Memory B cell (primary cell): Measurements from ENCODE around the gene RNF152.

ENCODE experiments used
- ATAC-seq: fragments of 150-1000 bp; cut with Tn5 transposase; 2 replicates; pipeline ENCODE4 v1.10.0; 2021; ENCODE audit warnings: low read depth, mild to moderate bottlenecking, moderate library complexity
- DNase-seq, 2 donors: peaks; one replicate each; pipeline ENCODE4 v3.0.0; 2022; ENCODE audit warnings: low spot score in 2 of 2
- H3K27ac Mint-ChIP-seq: one replicate; pipeline ENCODE4 v1.8.0; 2022; ENCODE audit warnings: mild to moderate bottlenecking, moderate library complexity, mixed read lengths
- H3K27me3 Mint-ChIP-seq: one replicate; pipeline ENCODE4 v1.8.0; 2022; ENCODE audit warnings: mixed read lengths
- H3K36me3 Mint-ChIP-seq: one replicate; pipeline ENCODE4 v1.8.0; 2022; ENCODE audit warnings: mild to moderate bottlenecking, mixed read lengths
- H3K4me1 Mint-ChIP-seq: one replicate; pipeline ENCODE4 v1.8.0; 2022; ENCODE audit warnings: mixed read lengths
- H3K4me3 Mint-ChIP-seq: one replicate; pipeline ENCODE4 v1.8.0; 2022; ENCODE audit warnings: mild to moderate bottlenecking, moderate library complexity, mixed read lengths
- H3K9me3 Mint-ChIP-seq: one replicate; pipeline ENCODE4 v1.8.0; 2022; ENCODE audit warnings: mixed read lengths

RNF152 gene

DNA sequence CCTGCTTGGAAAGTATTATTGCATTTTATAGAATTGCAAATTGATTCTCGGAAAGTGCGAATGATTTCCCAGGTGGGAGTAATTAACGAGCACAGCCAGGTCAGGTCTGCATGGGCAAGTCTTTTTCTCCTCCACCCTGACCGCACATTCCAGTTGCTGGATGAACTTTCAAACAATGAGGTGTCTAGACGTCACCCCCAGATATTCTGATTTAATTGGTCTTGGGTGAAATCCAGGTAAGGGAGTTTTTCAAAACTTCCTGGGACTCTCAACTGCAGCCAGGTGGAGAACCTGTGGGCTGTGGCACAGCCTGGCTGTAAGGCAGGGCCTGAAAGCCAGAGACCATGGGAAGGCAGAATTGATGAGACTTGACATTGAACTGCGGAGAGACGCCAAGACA, 15.9 kb upstream of the RNF152 start:
- Mint-ChIP-seq H3K36me3 (no peaks in the 10 kb centered on the region), H3K27ac (no peak overlapping the region), H3K27me3 (peaks cover 11% of the 10 kb centered on the region), H3K4me3 (no peak overlapping the region), H3K9me3 (no peaks in the 10 kb centered on the region), H3K4me1 (no peaks in the 10 kb centered on the region)
- DNase-seq (no peak), ATAC-seq (no peak)

DNA sequence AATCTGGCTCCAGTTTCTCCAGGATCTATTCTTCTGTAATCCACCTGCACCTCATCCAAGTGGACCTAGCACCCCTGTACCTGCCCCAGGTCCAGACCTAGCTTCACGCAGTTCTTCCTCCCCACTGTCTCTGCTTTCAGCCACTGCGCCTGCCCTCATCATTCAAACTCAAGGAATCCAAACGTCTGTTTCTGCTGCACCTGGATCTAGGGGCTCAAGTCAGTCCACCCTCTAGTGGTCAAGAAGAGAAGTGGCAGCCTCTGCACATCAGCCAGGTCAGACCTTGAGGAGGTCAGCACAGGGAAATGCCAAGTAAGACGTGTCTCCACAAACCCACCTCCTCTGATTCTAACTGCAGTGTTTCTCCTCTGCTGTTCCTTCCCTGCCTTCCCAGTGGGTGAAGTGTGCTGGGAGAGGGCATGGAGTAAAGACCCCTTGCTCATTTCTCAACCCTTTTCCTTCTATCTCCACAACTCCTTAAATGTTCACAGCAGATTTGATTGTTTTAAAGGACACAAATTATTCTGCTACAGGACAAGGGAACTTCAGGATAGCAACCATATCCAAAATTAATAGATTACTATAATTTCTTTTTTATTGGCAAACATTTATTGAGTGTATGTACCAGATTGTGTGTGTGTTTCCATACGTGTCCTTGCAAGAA, 8.6 kb upstream of the RNF152 start:
- Mint-ChIP-seq H3K4me1 (peaks cover 2% of the 10 kb centered on the region), H3K4me3 (no peak overlapping the region), H3K9me3 (no peaks in the 10 kb centered on the region), H3K27ac (no peak overlapping the region), H3K27me3 (peaks cover 15% of the 10 kb centered on the region), H3K36me3 (no peaks in the 10 kb centered on the region)
- DNase-seq (peak; percentile 16 to 19), ATAC-seq (peak; percentile 73)

DNA sequence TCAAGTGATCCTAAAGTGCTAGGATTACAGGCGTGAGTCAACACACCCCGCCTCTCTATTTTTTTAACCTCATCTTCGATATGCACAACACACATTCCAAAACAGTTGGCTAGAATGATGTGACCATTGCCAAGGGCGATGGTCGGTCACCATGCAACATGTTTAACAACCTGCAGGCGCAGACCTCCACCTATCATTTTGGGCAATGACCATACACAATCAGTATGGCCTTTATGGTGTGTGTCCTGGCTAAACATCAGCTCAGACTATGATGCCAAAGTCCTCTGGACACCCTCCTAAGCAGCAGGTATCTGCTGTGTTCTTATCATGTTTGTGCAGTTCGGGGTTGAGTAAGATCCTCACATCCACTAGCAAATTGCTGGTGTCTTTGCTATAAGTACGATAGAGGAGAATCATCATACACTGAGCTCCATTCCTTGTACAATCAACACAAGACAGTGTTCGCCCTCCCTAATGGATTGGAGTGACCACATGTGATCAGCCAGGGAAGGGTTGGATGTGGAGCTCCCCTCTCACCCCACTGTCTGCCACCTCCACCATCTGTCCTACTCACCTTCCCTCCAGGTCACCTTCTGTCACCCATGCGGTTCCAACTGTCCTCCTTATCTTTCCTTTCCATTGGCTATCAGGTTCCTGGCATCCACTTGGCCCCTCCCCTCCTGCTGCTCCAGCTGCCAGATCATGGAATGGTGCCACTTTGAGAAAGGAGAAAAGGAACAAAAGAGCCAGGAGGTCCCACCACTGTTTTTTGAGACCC, 7.9 kb upstream of the RNF152 start:
- ATAC-seq (no peak), DNase-seq (no peak)
- H3K36me3 Mint-ChIP-seq: no peaks in the 10 kb centered on the region
- H3K9me3 Mint-ChIP-seq: no peaks in the 10 kb centered on the region
- H3K4me3 Mint-ChIP-seq: no peak overlapping the region
- peaks cover 17% of the 10 kb centered on the region for H3K27me3 Mint-ChIP-seq
- peaks cover 2% of the 10 kb centered on the region for H3K4me1 Mint-ChIP-seq
- no peak overlapping the region for H3K27ac Mint-ChIP-seq

DNA sequence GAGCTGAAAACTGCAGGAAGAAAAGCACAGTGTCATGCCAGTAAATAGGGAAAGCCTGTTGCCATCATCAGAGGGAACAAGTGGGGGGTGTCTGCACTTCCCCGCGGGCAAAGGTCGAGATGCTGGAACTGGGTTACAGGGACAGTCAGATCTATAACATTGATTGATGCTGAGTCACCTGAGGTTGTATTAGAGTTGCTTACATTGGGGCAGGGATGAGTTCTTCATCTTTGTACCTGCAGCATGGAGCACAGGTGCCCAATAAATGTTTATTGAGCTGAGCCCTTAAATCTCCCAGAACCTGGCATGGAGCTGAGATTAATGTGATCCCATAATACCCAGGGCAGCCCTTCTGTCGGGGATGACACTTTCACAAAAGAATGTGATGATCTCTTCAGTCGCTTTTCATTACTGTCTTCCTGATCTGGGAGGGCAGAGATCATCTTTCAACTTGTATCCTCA, 5.9 kb upstream of the RNF152 start:
- Mint-ChIP-seq H3K36me3 (no peaks in the 10 kb centered on the region), H3K27ac (no peak overlapping the region), H3K4me1 (peaks cover 2% of the 10 kb centered on the region), H3K9me3 (no peaks in the 10 kb centered on the region), H3K27me3 (peaks cover 17% of the 10 kb centered on the region), H3K4me3 (no peak overlapping the region)
- no peak for DNase-seq
- ATAC-seq: no peak

DNA sequence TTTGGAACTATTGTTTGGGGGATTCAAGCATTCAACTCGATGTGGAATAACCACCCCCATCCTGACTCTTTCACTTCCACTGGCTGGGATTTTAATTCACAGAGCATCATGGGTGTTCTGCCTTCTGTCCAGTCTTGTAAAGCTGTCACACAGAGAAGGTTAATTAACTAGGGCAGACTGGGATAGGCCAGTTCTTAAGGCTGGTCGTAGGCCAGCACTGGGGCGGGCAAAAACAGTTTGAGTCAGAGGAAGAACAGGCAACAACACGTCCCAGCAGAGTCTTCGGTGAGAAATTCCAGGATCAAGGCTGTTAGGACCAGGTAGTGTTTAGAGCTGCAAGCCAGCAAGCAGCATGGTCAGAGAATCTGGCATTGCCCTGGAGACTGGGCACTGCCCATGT, 4.0 kb upstream of the RNF152 start:
- H3K27ac Mint-ChIP-seq: no peak overlapping the region
- H3K9me3 Mint-ChIP-seq: no peaks in the 10 kb centered on the region
- peaks cover 11% of the 10 kb centered on the region for H3K4me1 Mint-ChIP-seq
- no peaks in the 10 kb centered on the region for H3K36me3 Mint-ChIP-seq
- peaks cover 20% of the 10 kb centered on the region for H3K27me3 Mint-ChIP-seq
- DNase-seq: no peak
- ATAC-seq: no peak
- H3K4me3 Mint-ChIP-seq: no peak overlapping the region

DNA sequence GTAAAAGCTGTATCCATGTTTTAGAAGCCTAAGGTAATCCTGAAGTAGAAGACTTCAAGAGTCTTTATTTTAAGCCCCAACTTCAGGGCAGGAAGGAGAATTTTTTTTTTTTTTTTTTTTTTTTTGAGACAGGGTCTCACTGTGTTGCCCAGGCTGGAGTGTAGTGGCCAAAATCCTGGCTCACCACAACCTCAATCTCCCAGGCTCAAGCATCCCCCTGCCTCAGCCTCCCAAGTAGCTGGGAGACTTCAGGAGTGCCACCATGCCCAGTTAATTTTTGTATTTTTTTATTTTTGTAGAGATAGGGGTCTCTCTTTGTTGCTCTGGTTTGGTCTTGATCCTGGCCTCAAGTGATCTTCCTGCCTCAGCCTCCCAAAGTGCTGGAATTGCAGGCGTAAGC, 3.3 kb upstream of the RNF152 start:
- Mint-ChIP-seq H3K27me3 (peaks cover 18% of the 10 kb centered on the region), H3K36me3 (no peaks in the 10 kb centered on the region), H3K9me3 (no peaks in the 10 kb centered on the region), H3K4me1 (peaks cover 8% of the 10 kb centered on the region), H3K27ac (no peak overlapping the region), H3K4me3 (no peak overlapping the region)
- no peak for ATAC-seq
- no peak for DNase-seq

DNA sequence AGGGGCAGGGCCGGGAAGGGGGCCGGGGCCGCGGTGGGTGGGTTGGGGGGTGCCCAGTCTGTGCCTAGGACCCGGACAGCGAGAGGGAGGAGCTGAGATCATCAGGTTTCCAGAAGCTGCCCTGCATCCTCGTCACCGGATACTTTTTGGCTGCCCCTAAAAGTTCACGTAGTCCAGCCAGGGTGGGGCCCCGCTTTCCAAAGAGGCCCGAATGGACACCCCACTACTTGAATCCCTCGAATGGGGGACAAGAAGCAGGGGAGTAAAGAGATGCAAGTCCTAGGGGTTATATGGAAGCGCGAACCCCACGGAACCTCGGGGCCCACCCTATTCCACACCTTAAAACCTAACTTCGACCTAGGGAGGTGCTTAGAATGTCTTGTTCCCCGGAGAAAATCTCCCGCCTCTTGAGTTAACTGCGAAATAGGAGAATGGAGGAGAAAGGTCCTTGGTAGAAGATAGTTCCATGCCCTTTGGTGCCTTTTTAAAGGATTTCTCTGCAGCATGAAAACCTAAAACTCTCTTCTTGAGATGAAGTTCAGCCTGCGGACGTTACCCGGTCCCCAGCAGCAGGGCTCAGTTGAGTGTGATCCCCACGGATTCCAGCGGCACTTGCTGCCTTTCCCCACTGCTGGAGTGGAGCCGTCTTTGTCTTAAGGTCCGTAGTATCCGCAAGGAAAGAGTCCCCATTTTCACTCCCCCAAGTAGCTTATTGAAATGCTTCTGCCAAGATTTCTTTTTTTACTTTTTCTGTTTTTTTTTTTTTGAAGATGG, 2.1 kb upstream of the RNF152 start:
- Mint-ChIP-seq H3K4me3 (peak overlapping the region; percentile 80), H3K27me3 (peaks cover 21% of the 10 kb centered on the region), H3K27ac (no peak overlapping the region), H3K4me1 (peaks cover 8% of the 10 kb centered on the region), H3K9me3 (no peaks in the 10 kb centered on the region), H3K36me3 (no peaks in the 10 kb centered on the region)
- ATAC-seq (no peak), DNase-seq (peak in 1 of 2 donors; percentile 12)

DNA sequence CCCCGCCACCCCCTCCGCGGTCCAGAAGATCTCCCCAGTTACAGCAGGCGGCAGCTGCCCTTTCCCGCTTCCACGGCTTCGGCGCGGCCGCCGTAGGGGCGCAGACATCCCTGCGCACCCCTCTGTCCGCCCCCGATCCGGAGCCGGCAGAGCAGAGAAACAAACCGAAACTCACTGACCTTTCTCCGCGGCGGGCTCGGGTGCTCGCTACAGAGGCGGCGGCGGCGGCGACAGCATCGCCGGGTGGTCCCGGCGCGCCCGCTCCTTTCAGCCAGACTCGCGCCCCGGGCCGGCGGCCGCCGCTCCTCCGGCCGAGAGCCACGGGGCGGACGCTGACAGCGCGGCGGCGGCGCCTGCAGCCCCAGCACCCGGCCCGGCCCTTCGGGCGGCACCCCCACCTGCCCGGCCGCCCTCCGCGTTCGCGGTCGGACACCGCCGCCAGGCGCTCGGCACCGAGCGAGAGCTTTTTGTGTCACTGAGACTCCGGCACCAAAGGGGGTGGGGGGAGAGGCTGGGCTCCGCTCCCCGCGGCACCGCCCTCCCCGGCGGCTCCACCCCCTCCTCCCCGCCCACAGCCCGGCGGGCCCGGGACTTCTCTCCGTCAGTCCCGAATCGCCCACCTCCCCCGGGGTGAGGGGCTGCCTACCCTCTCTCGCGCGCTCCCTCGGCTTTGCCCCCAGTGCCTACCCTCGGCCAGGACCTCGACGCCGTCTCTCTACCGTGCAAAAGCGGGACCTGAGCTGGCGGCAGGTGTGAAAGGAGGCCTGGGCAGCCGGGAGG, 1.4 kb upstream of the RNF152 start:
- ATAC-seq (peak; percentile 80), DNase-seq (peak in 1 of 2 donors; percentile 37)
- Mint-ChIP-seq H3K9me3 (no peaks in the 10 kb centered on the region), H3K27ac (no peak overlapping the region), H3K27me3 (peaks cover 23% of the 10 kb centered on the region), H3K36me3 (no peaks in the 10 kb centered on the region), H3K4me1 (peaks cover 8% of the 10 kb centered on the region), H3K4me3 (peak overlapping the region; percentile 80)

DNA sequence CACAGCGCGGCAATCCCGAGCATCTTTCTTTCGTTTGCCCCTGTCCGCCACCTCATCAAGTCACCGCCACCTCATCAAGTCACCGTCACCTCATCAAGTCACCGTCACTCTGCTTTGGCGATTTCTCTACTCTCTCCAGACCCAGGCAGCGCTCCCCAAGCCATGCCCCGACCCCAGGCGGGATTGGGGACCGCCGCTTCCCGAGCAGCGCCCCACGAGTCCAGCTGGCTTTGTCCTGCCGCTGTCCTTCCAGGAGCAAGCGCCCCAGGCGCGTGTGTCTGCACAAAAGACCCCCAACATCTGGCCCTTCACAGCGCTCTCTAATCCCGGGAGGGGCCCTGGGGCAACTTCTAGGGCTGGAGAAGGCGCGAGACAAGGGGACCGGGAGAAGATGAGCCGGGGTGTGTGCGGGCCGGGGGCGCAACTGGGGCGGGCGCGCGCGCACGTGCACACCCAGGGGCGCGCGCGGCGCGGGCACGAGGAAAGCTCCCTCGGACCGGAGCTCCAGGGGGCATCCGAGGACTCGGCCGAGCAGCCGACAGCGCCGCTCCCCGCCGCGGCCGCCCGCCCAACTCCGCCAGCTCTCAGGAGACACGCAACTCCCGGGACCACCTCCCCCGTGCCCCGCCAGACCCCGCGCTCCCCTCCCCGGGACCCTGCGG, 633 bp upstream of the RNF152 start:
- Mint-ChIP-seq H3K9me3 (no peaks in the 10 kb centered on the region), H3K36me3 (no peaks in the 10 kb centered on the region), H3K4me1 (peaks cover 8% of the 10 kb centered on the region), H3K27me3 (peaks cover 23% of the 10 kb centered on the region), H3K4me3 (peak overlapping the region; percentile 79), H3K27ac (no peak overlapping the region)
- ATAC-seq (peak; percentile 14), DNase-seq (peak in 1 of 2 donors; percentile 18)

DNA sequence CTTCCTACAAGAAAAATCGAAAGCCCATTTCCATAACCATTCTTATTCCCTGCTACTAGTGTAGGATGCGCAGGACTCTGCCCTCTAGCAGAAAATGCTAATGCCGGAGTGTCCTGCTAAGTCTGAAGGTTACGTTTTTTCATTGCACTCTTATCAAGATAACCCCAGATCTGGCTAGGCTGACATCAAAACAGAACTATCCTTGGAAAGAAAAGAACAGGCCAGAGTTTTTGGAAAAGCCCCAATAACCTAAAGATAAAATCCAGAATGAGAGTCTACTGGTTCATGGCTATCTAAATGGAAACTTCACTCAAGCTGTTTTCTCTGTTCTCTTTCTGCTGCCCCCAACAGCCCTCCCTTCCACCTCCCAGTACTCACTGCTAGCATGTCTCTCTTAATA, 913 bp downstream of the RNF152 start:
- no peak overlapping the region for H3K4me3 Mint-ChIP-seq
- no peak for ATAC-seq
- H3K27me3 Mint-ChIP-seq: peaks cover 21% of the 10 kb centered on the region
- H3K27ac Mint-ChIP-seq: no peak overlapping the region
- H3K9me3 Mint-ChIP-seq: no peaks in the 10 kb centered on the region
- H3K36me3 Mint-ChIP-seq: no peaks in the 10 kb centered on the region
- DNase-seq: no peak
- H3K4me1 Mint-ChIP-seq: peaks cover 10% of the 10 kb centered on the region

DNA sequence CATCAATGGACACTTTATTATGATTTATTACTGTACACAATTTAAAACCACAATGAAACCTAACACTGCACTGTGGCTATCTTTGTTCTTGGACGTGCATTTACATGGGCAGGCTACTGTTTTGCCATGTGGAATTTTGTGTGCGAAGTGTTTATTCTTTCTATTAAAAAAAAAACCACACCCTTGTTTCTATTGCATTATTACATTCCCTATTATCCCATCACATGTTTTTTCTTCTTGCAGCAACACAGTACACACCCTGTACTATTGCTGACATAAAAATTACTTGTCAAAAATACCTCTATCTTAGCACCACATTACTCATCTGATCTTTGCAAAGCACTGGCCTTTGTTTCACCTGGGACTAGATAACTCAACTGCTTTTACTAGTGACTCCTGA, 1.5 kb downstream of the RNF152 start:
- H3K4me3 Mint-ChIP-seq: no peak overlapping the region
- ATAC-seq: no peak

DNA sequence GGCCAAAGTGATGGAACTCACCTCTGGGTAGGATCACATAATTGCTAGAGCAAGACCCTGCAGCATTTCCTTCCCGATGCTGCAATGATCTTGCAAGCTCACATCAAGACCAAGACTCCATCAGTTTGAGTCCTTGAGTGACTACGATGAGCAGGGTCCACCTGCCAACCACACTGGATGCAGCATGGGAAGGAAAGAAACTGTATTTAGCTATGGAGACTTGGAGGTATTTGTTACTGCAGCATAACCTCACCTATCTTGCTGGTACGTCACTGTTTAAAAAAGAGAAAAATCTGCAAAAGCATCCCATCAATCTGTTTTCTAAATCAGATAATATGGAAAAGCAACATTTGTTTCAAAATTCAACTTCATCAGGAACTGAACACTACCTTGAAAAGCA, 2.5 kb downstream of the RNF152 start:
- H3K36me3 Mint-ChIP-seq: no peaks in the 10 kb centered on the region
- no peak for DNase-seq
- ATAC-seq: no peak
- no peak overlapping the region for H3K27ac Mint-ChIP-seq
- H3K27me3 Mint-ChIP-seq: peaks cover 20% of the 10 kb centered on the region
- no peak overlapping the region for H3K4me3 Mint-ChIP-seq
- peaks cover 10% of the 10 kb centered on the region for H3K4me1 Mint-ChIP-seq
- no peaks in the 10 kb centered on the region for H3K9me3 Mint-ChIP-seq

More for the DNA sequence above, 1.5 kb downstream of the RNF152 start:
- H3K27ac Mint-ChIP-seq: no peak overlapping the region
- H3K4me1 Mint-ChIP-seq: peaks cover 10% of the 10 kb centered on the region
- H3K27me3 Mint-ChIP-seq: peaks cover 22% of the 10 kb centered on the region
- no peak for DNase-seq
- H3K9me3 Mint-ChIP-seq: no peaks in the 10 kb centered on the region
- no peaks in the 10 kb centered on the region for H3K36me3 Mint-ChIP-seq

DNA sequence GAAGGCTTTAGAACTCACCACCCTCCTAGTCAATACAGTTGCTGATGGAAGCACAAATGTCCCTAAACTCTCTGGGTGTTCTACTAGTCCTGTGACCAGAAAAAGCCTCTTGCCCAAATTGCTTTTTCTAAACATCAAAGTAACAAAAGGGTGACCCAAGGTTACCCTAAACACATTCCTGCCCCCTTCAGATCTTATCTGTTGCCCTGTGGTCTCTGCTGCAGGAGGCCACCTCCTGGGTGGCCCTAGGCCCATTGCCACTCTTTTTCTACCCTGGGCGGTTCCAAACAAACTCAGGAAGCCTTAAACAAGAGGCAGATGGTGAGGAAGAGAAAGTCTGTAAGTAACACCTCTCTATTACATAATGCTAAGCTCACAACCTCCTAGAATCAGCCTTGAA, 3.3 kb downstream of the RNF152 start:
- H3K27me3 Mint-ChIP-seq: peaks cover 20% of the 10 kb centered on the region
- no peak for DNase-seq
- no peak overlapping the region for H3K4me3 Mint-ChIP-seq
- H3K27ac Mint-ChIP-seq: no peak overlapping the region
- H3K36me3 Mint-ChIP-seq: no peaks in the 10 kb centered on the region
- ATAC-seq: no peak
- H3K9me3 Mint-ChIP-seq: no peaks in the 10 kb centered on the region
- peaks cover 10% of the 10 kb centered on the region for H3K4me1 Mint-ChIP-seq
